H9 (cell line): ENCODE measurements around the gene SLC2A5. TPM values are rescaled to one million over a fixed set of nuclear protein-coding genes. Genes with fewer than 3 reads are reported as not detected.
A peak's percentile ranks its signal among the peaks of the same experiment; 100 is the strongest.

ENCODE experiments used
- DNase-seq: peaks from one replicate; pipeline ENCODE4 v3.0.0-alpha.2; 2017
- H2AFZ ChIP-seq: one replicate; pipeline ENCODE4 v1.6.1; 2013; ENCODE audit warnings: mild to moderate bottlenecking, low read length, control low read depth, moderate library complexity
- H2AK5ac ChIP-seq: 2 replicates; pipeline ENCODE4 v1.6.1; 2013; ENCODE audit warnings: low read length, control low read depth, mixed read lengths; ENCODE audit not compliant: insufficient read length
- H2BK120ac ChIP-seq: one replicate; pipeline ENCODE4 v1.6.1; 2013; ENCODE audit warnings: low read depth, mild to moderate bottlenecking, low read length, control low read depth, inconsistent platforms; ENCODE audit not compliant: poor library complexity, severe bottlenecking
- H2BK12ac ChIP-seq: 2 replicates; pipeline ENCODE4 v1.6.1; 2013; ENCODE audit warnings: low read length, control low read depth, mixed read lengths, low read depth; ENCODE audit not compliant: insufficient read length
- H2BK15ac ChIP-seq: 2 replicates; pipeline ENCODE4 v1.6.1; 2013; ENCODE audit warnings: low read depth, low read length, control low read depth
- H2BK20ac ChIP-seq: one replicate; pipeline ENCODE4 v1.6.1; 2013; ENCODE audit warnings: low read depth, mild to moderate bottlenecking, low read length, control low read depth, inconsistent platforms; ENCODE audit not compliant: poor library complexity, severe bottlenecking
- H2BK5ac ChIP-seq: 2 replicates; pipeline ENCODE4 v1.6.1; 2013; ENCODE audit warnings: low read length, control low read depth, mixed read lengths; ENCODE audit not compliant: insufficient read length
- H3K14ac ChIP-seq: 2 replicates; pipeline ENCODE4 v1.6.1; 2013; ENCODE audit warnings: low read length, control low read depth; ENCODE audit not compliant: insufficient read depth
- H3K18ac ChIP-seq: 2 replicates; pipeline ENCODE4 v1.6.1; 2013; ENCODE audit warnings: low read depth, mild to moderate bottlenecking, mixed read lengths, low read length, control low read depth; ENCODE audit not compliant: insufficient read length
- H3K23ac ChIP-seq: 2 replicates; pipeline ENCODE4 v1.6.1; 2013; ENCODE audit warnings: low read length, control low read depth, mixed read lengths, low read depth; ENCODE audit not compliant: insufficient read length
- H3K23me2 ChIP-seq: 2 replicates; pipeline ENCODE4 v1.6.1; 2013; ENCODE audit warnings: low read depth, mild to moderate bottlenecking, mixed read lengths, low read length, control low read depth; ENCODE audit not compliant: insufficient read length, poor library complexity, severe bottlenecking
- H3K27ac ChIP-seq: 2 replicates; pipeline ENCODE4 v1.5.1; 2013; ENCODE audit warnings: low read length, control low read depth, mixed read lengths, low read depth; ENCODE audit not compliant: insufficient read length
- H3K27me3 ChIP-seq: 2 replicates; pipeline ENCODE4 v1.6.1; 2013; ENCODE audit warnings: low read length, control low read depth, inconsistent platforms; ENCODE audit not compliant: insufficient read depth
- H3K4ac ChIP-seq: 2 replicates; pipeline ENCODE4 v1.6.1; 2013; ENCODE audit warnings: low read depth, mild to moderate bottlenecking, control low read depth, inconsistent platforms, low read length, moderate library complexity
- H3K4me1 ChIP-seq: 2 replicates; pipeline ENCODE4 v1.6.1; 2013; ENCODE audit warnings: low read length, control low read depth, inconsistent platforms; ENCODE audit not compliant: insufficient read depth
- H3K4me2 ChIP-seq: 2 replicates; pipeline ENCODE4 v1.6.1; 2013; ENCODE audit warnings: low read length, control low read depth, mixed read lengths; ENCODE audit not compliant: insufficient read length, insufficient read depth
- H3K56ac ChIP-seq: 2 replicates; pipeline ENCODE4 v1.6.1; 2013; ENCODE audit warnings: low read depth, mild to moderate bottlenecking, mixed read lengths, low read length, control low read depth; ENCODE audit not compliant: insufficient read length
- H3K79me1 ChIP-seq: 2 replicates; pipeline ENCODE4 v1.6.1; 2013; ENCODE audit warnings: low read depth, mild to moderate bottlenecking, moderate library complexity, low read length, control low read depth, inconsistent platforms; ENCODE audit not compliant: insufficient read depth, poor library complexity, severe bottlenecking
- H3K79me2 ChIP-seq: 2 replicates; pipeline ENCODE4 v1.6.1; 2013; ENCODE audit warnings: low read length, control low read depth, inconsistent platforms; ENCODE audit not compliant: insufficient read depth
- H3K9ac ChIP-seq: 2 replicates; pipeline ENCODE4 v1.6.1; 2013; ENCODE audit warnings: low read length, control low read depth, mixed read lengths; ENCODE audit not compliant: insufficient read length; ENCODE audit errors: extremely low read depth
- H3K9me3 ChIP-seq: one replicate; pipeline ENCODE4 v1.6.1; 2013; ENCODE audit warnings: low read depth, low read length, inconsistent platforms; ENCODE audit not compliant: control insufficient read depth
- H3T11ph ChIP-seq: one replicate; pipeline ENCODE4 v1.6.1; 2013; ENCODE audit warnings: mild to moderate bottlenecking, low read length, control low read depth, inconsistent platforms
- H4K20me1 ChIP-seq: one replicate; pipeline ENCODE4 v1.6.1; 2013; ENCODE audit not compliant: control insufficient read depth, insufficient read length, insufficient read depth
- H4K5ac ChIP-seq: 2 replicates; pipeline ENCODE4 v1.6.1; 2013; ENCODE audit warnings: low read depth, mild to moderate bottlenecking, mixed read lengths, low read length, control low read depth; ENCODE audit not compliant: insufficient read length
- H4K8ac ChIP-seq: replicated peaks from 2 replicates; pipeline ENCODE4 v1.6.1; 2013; ENCODE audit warnings: low read length, control low read depth, mixed read lengths, low read depth; ENCODE audit not compliant: insufficient read length
- H4K91ac ChIP-seq: 2 replicates; pipeline ENCODE4 v1.6.1; 2013; ENCODE audit warnings: low read depth, mild to moderate bottlenecking, moderate library complexity, mixed read lengths, low read length, control low read depth; ENCODE audit not compliant: insufficient read length
- H3K27ac Mint-ChIP-seq, 3 experiments: 2 replicates in 2 of 3; 3 replicates in 1 of 3; pipeline ENCODE4 v1.8.0; 2020 to 2021; ENCODE audit warnings: mixed read lengths in 3 of 3, mild to moderate bottlenecking in 1 of 3, moderate library complexity in 1 of 3
- H3K27me3 Mint-ChIP-seq: 2 replicates; pipeline ENCODE4 v1.8.0; 2021; ENCODE audit warnings: low read depth, mild to moderate bottlenecking, moderate library complexity, mixed read lengths
- H3K36me3 Mint-ChIP-seq, 3 experiments: 2 replicates in 2 of 3; 3 replicates in 1 of 3; pipeline ENCODE4 v1.8.0; 2020 to 2021; ENCODE audit warnings: low read depth in 3 of 3, mixed read lengths in 3 of 3; ENCODE audit not compliant: insufficient read depth in 1 of 3
- H3K4me1 Mint-ChIP-seq, 2 experiments: 2 replicates each; pipeline ENCODE4 v1.8.0; 2020; ENCODE audit warnings: mixed read lengths in 2 of 2
- H3K4me3 Mint-ChIP-seq, 2 experiments: 2 replicates in 1 of 2; 3 replicates in 1 of 2; pipeline ENCODE4 v1.8.0; 2020 to 2021; ENCODE audit warnings: mild to moderate bottlenecking in 2 of 2, mixed read lengths in 2 of 2, moderate library complexity in 1 of 2
- H3K9me3 Mint-ChIP-seq, 2 experiments: 2 replicates in 1 of 2; 3 replicates in 1 of 2; pipeline ENCODE4 v1.8.0; 2020; ENCODE audit warnings: mild to moderate bottlenecking in 2 of 2, mixed read lengths in 2 of 2, moderate library complexity in 1 of 2
- WGBS: extraction: QIAGEN DNeasy Blood & Tissue Kit; methylation state at CpG from one replicate; pipeline ENCODE4 v1.1.7; 2013; ENCODE audit warnings: missing lambda C conversion rate, low lambda C conversion rate, mixed read lengths; ENCODE audit not compliant: insufficient read length; ENCODE audit errors: extremely low coverage; 5-methylcytosine and 5-hydroxymethylcytosine counted together
- total RNA-seq: library from RNA; stranded (reverse); gene quantifications from 2 replicates; pipeline ENCODE4 v1.2.1, GENCODE V29; 2021
- TF ChIP-seq, protein P1 (sequence below): fragments of 200-600 bp; sonication (generic); conservative IDR thresholded peaks from 3 replicates; pipeline ENCODE4 v1.8.0; 2021; ENCODE audit warnings: antibody characterized with exemption, mild to moderate bottlenecking

The SLC2A5 gene
- total RNA-seq, 1 experiment from 2014 or later = not detected

DNA sequence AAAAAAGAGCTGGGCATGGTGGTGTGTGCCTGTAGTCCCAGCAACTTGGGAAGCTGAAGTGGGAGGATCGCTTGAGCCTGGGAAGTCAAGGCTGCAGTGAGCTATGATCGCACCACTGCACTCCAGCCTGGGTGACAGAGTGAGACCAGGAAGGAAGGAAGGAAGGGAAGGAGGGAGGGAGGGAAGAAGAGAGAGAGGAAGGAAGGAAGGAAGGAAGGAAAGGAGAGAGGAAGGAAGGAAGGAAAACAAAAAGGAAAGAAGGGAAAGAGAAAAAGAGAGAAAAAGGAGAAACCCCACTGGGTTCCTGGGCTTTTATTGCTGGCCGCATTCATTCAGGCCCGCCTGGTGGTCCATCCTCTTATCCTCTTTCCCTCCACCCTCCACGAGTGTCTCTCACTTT, 53.0 kb downstream of the SLC2A5 start:
- H2BK5ac ChIP-seq = no peak overlapping the region
- no peak overlapping the region for H3K18ac ChIP-seq
- H3K9ac ChIP-seq = no peak overlapping the region
- no peak overlapping the region for H3K23ac ChIP-seq
- no peak overlapping the region for H3K56ac ChIP-seq
- no peak overlapping the region for H3K14ac ChIP-seq
- H3K27ac ChIP-seq = no peak overlapping the region
- no peak overlapping the region for H4K8ac ChIP-seq
- TF ChIP-seq, protein P1, sequence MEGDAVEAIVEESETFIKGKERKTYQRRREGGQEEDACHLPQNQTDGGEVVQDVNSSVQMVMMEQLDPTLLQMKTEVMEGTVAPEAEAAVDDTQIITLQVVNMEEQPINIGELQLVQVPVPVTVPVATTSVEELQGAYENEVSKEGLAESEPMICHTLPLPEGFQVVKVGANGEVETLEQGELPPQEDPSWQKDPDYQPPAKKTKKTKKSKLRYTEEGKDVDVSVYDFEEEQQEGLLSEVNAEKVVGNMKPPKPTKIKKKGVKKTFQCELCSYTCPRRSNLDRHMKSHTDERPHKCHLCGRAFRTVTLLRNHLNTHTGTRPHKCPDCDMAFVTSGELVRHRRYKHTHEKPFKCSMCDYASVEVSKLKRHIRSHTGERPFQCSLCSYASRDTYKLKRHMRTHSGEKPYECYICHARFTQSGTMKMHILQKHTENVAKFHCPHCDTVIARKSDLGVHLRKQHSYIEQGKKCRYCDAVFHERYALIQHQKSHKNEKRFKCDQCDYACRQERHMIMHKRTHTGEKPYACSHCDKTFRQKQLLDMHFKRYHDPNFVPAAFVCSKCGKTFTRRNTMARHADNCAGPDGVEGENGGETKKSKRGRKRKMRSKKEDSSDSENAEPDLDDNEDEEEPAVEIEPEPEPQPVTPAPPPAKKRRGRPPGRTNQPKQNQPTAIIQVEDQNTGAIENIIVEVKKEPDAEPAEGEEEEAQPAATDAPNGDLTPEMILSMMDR = no peak
- H3K23me2 ChIP-seq = no peaks in the 10 kb centered on the region
- H2BK20ac ChIP-seq = no peak overlapping the region
- Mint-ChIP-seq H3K27ac (peak overlapping the region in 1 of 3 experiments; percentile 49; a peak in 2 of 7 replicates), H3K4me1 (peaks cover 0 to 6% of the 10 kb centered on the region in 2 experiments; a peak in 1 of 4 replicates), H3K36me3 (no peaks in the 10 kb centered on the region), H3K27me3 (peaks cover 1% of the 10 kb centered on the region), H3K9me3 (no peaks in the 10 kb centered on the region; a peak in 1 of 5 replicates), H3K4me3 (no peak overlapping the region)
- H3K4ac ChIP-seq = no peak overlapping the region
- H3T11ph ChIP-seq = no peak overlapping the region
- H2BK120ac ChIP-seq = no peak overlapping the region
- no peaks in the 10 kb centered on the region for H3K27me3 ChIP-seq
- H3K4me2 ChIP-seq = no peak overlapping the region
- H2BK15ac ChIP-seq = no peak overlapping the region
- H3K79me2 ChIP-seq = no peaks in the 10 kb centered on the region
- H3K79me1 ChIP-seq = no peaks in the 10 kb centered on the region
- H3K9me3 ChIP-seq = no peaks in the 10 kb centered on the region
- no peak overlapping the region for H4K5ac ChIP-seq
- H2AK5ac ChIP-seq = no peak overlapping the region
- DNase-seq = no peak
- WGBS = no CpG with 5 or more reads among the region's 5 CpGs
- H4K91ac ChIP-seq = no peak overlapping the region
- no peaks in the 10 kb centered on the region for H3K4me1 ChIP-seq
- H4K20me1 ChIP-seq = no peaks in the 10 kb centered on the region
- no peak overlapping the region for H2AFZ ChIP-seq
- H2BK12ac ChIP-seq = no peak overlapping the region
